ENCODE data around the gene ASTL. TPM values are rescaled to one million over a fixed set of nuclear protein-coding genes. Genes with fewer than 3 reads are reported as not detected.

ASTL gene
- total and polyA plus RNA-seq, 9 of the 15 experiments (the other 6 are each of a cell fraction or from before 2014, with no cell fraction given), result not detected

DNA sequence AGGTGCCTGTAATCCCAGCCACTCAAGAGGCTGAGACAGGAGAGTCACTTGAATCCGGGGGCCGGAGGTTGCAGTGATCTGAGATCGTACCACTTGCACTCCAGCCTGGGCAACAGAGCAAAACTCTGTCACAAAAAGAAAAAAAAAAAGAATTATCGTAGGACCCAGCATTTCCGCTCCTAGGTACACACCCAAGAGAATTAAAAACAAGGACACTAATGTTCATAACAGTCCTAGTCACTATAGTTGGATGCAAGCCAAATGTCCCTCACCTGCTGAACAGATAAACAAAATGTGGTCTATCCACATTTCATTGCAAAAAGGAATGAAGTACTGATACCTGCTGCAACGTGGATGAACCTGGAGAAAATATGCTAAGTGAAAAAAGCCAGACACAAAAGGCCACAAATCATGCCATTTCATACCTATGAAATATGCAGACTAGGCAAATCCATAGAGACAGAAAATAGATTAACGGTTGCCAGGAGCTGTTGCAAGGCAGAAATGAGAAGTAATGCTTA, 43.1 kb downstream of the ASTL start (continued):
- TF ChIP-seq CBFA2T3 (IDR thresholded peaks at IDR 0.05) (peak; percentile 86), TRIM24 (IDR thresholded peaks at IDR 0.05) (peak in 1 of 2 experiments; percentile 69; a peak in 2 of 4 replicates), EP400 (IDR thresholded peaks at IDR 0.05) (peak; percentile 39; the same call in 1 of the 2 replicates), ZNF134 (CRISPR knock-in tag; conservative IDR thresholded peaks at IDR 0.05) (peak; percentile 77), ZNF316 (IDR thresholded peaks at IDR 0.05) (peak; percentile 98), MEIS2 (IDR thresholded peaks at IDR 0.05; ENCODE audit: partially characterized antibody) (peak; percentile 84), RCOR1 (IDR thresholded peaks at IDR 0.05; ENCODE audit: borderline replicate concordance in 1 of 2, low read depth in 2 of 2, low read length in 2 of 2) (0 out of 4 replicates have a peak, but pooled peaks of 1 of the 2 experiments have one; percentile 6), MCM2 (IDR thresholded peaks at IDR 0.05; ENCODE audit: low read depth) (no peak), ZNF551 (CRISPR knock-in tag; IDR thresholded peaks at IDR 0.05) (no peak), HES1 (IDR thresholded peaks at IDR 0.05; ENCODE audit: low read depth) (no peak), ZNF384 (IDR thresholded peaks at IDR 0.05; ENCODE audit: low read depth, low read length) (peak; percentile 82), E4F1 (CRISPR knock-in tag; IDR thresholded peaks at IDR 0.05; ENCODE audit: borderline replicate concordance) (no peak), JUN (IDR thresholded peaks at IDR 0.05; ENCODE audit: borderline replicate concordance, low read depth, low read length) (no peak), JUN (CRISPR knock-in tag; IDR thresholded peaks at IDR 0.05; ENCODE audit: borderline replicate concordance) (no peak), SMAD4 (CRISPR knock-in tag; conservative IDR thresholded peaks at IDR 0.05) (no peak), ZKSCAN3 (CRISPR knock-in tag; IDR thresholded peaks at IDR 0.05) (no peak), TEAD4 (IDR thresholded peaks at IDR 0.05; ENCODE audit: low read length) (peak; percentile 66), TEAD4 (CRISPR knock-in tag; IDR thresholded peaks at IDR 0.05; ENCODE audit: borderline replicate concordance) (no peak), ZEB2 (IDR thresholded peaks at IDR 0.05) (peak; percentile 91), ETV5 (CRISPR knock-in tag; IDR thresholded peaks at IDR 0.05; ENCODE audit: low read depth) (peak; percentile 39; the same call in 1 of the 2 replicates)
- TF ChIP-seq, protein P1, sequence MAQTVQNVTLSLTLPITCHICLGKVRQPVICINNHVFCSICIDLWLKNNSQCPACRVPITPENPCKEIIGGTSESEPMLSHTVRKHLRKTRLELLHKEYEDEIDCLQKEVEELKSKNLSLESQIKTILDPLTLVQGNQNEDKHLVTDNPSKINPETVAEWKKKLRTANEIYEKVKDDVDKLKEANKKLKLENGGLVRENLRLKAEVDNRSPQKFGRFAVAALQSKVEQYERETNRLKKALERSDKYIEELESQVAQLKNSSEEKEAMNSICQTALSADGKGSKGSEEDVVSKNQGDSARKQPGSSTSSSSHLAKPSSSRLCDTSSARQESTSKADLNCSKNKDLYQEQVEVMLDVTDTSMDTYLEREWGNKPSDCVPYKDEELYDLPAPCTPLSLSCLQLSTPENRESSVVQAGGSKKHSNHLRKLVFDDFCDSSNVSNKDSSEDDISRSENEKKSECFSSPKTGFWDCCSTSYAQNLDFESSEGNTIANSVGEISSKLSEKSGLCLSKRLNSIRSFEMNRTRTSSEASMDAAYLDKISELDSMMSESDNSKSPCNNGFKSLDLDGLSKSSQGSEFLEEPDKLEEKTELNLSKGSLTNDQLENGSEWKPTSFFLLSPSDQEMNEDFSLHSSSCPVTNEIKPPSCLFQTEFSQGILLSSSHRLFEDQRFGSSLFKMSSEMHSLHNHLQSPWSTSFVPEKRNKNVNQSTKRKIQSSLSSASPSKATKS (CRISPR knock-in tag; IDR thresholded peaks at IDR 0.05), result no peak
- TF ChIP-seq, protein P2, sequence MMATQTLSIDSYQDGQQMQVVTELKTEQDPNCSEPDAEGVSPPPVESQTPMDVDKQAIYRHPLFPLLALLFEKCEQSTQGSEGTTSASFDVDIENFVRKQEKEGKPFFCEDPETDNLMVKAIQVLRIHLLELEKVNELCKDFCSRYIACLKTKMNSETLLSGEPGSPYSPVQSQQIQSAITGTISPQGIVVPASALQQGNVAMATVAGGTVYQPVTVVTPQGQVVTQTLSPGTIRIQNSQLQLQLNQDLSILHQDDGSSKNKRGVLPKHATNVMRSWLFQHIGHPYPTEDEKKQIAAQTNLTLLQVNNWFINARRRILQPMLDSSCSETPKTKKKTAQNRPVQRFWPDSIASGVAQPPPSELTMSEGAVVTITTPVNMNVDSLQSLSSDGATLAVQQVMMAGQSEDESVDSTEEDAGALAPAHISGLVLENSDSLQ (IDR thresholded peaks at IDR 0.05), result peak; percentile 69
